ENCODE measurements around the gene PDE7B. TPM values are rescaled to one million over a fixed set of nuclear protein-coding genes. Genes with fewer than 3 reads are reported as not detected.

Gene PDE7B
- total RNA-seq, 3 donors from 2014 or later = 2.1 to 4.0 (median 2.2) TPM

DNA sequence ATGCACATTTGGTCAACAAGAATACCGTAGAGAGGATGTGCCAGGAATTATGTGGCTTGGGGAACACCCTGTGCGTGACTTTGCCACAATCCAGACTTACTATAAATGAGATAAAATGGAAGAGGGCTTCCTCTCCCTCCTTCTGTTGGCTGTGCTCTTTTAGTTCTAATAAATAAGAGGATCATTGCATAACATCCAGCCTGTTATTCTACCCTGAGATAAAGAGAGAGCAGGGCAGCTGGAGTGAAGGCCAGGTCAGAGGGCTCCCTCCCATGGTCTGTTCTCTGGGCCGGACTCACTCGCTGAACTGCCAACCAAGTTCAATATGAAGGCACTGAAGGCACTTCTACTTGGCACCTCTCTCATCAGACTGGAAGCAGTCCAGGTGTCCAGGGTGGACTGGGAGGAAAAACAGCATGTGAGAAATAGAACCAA, 306.9 kb downstream of the PDE7B start:
- H3K4me3 ChIP-seq = no peak overlapping the region
- DNase-seq = no peak
- H3K4me1 ChIP-seq (ENCODE audit: low read depth) = no peaks in the 10 kb centered on the region
- intact Hi-C loops (cut with DNase I, micrococcal nuclease) = no loop called here
- no peaks in the 10 kb centered on the region for H3K36me3 ChIP-seq (ENCODE audit: low read depth)
- ATAC-seq = no peak
- H3K9me3 ChIP-seq = no peaks in the 10 kb centered on the region
- no peak for TF ChIP-seq CTCF (IDR thresholded peaks at IDR 0.05)

DNA sequence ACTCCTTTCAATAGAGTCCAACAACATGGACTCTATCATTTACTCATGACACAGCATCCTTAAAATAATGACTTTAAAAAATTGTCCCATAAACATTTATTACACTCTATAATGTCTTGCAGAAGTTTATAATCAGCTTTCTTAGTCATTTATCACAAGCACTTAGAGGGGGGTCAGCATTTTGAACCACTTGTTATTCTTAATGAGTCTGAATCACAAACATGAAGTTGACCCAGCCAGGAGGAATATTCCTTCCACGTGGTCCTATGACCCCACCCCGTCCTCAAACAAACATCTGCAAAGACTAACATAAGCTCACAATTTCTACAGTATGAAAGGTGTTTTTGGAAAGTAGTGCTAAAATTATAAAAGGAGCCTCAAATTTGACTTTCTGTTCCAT, 307.5 kb downstream of the PDE7B start:
- ATAC-seq = no peak
- no peak for TF ChIP-seq CTCF (IDR thresholded peaks at IDR 0.05)
- intact Hi-C loops (cut with DNase I, micrococcal nuclease) = no loop called here

GRCh38 chr6:136160250-136160649, 308.7 kb downstream of the PDE7B start:
- DNase-seq (no peak), ATAC-seq (no peak)
- Histone ChIP-seq H3K36me3 (ENCODE audit: low read depth) (no peaks in the 10 kb centered on the region), H3K9me3 (no peaks in the 10 kb centered on the region), H3K4me3 (no peak overlapping the region), H3K4me1 (ENCODE audit: low read depth) (no peaks in the 10 kb centered on the region)
- no peak for TF ChIP-seq CTCF (IDR thresholded peaks at IDR 0.05)
- intact Hi-C loops (cut with DNase I, micrococcal nuclease) = no loop called here

More for the DNA sequence above, 307.5 kb downstream of the PDE7B start:
- no peak overlapping the region for H3K4me3 ChIP-seq
- DNase-seq = no peak
- no peaks in the 10 kb centered on the region for H3K9me3 ChIP-seq
- H3K36me3 ChIP-seq (ENCODE audit: low read depth) = no peaks in the 10 kb centered on the region
- H3K4me1 ChIP-seq (ENCODE audit: low read depth) = no peaks in the 10 kb centered on the region

GRCh38 chr6:136161950-136162349, 310.4 kb downstream of the PDE7B start:
- DNase-seq (no peak), ATAC-seq (no peak)
- H3K4me3 ChIP-seq = no peak overlapping the region
- intact Hi-C loops (cut with DNase I, micrococcal nuclease) = no loop called here
- no peak for TF ChIP-seq CTCF (IDR thresholded peaks at IDR 0.05)
- H3K9me3 ChIP-seq = no peaks in the 10 kb centered on the region
- H3K4me1 ChIP-seq (ENCODE audit: low read depth) = no peaks in the 10 kb centered on the region
- no peaks in the 10 kb centered on the region for H3K36me3 ChIP-seq (ENCODE audit: low read depth)

- no peak for ATAC-seq
- H3K9me3 ChIP-seq = no peaks in the 10 kb centered on the region
- H3K4me1 ChIP-seq (ENCODE audit: low read depth) = no peaks in the 10 kb centered on the region
- no peak overlapping the region for H3K4me3 ChIP-seq
- intact Hi-C loops (cut with DNase I, micrococcal nuclease) = no loop called here
- TF ChIP-seq CTCF (IDR thresholded peaks at IDR 0.05) = no peak
- no peaks in the 10 kb centered on the region for H3K36me3 ChIP-seq (ENCODE audit: low read depth)
- no peak for DNase-seq
Measured at GRCh38 chr6:136163260-136163659, 311.8 kb downstream of the PDE7B start.

DNA sequence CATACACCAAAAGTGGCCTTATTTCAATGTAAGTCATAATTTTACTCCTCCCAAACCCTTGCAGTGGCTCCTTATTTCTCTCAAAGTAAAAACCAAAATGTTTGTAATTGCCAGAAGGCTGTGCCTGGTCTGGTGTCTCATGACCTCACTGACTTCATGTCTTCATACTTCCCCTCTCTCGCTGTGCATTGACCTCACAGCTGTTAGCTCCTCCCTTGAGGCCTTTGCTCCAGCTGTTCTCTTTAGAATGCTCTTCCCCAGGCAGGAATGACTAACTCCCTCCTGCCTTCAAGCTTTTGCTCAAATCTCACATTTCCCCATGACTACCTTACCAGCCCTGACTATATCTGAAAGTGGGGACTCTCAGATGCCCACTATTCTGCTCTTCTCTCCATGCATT, 315.3 kb downstream of the PDE7B start:
- Histone ChIP-seq H3K36me3 (ENCODE audit: low read depth) (no peaks in the 10 kb centered on the region), H3K4me1 (ENCODE audit: low read depth) (no peaks in the 10 kb centered on the region), H3K4me3 (no peak overlapping the region), H3K9me3 (no peaks in the 10 kb centered on the region)
- DNase-seq = no peak
- no peak for ATAC-seq
- no peak for TF ChIP-seq CTCF (IDR thresholded peaks at IDR 0.05)
- intact Hi-C loops (cut with DNase I, micrococcal nuclease) = no loop called here

Measured in mucosa of descending colon (tissue), 3 donors.